ENCODE data around the gene B4GALT4.

B4GALT4 gene

GRCh38 chr3:119222391-119222790 is 18.3 kb downstream of the B4GALT4 start:
- no peak for TF ChIP-seq GATA2 (IDR thresholded peaks at IDR 0.05; ENCODE audit: low read depth, low read length)
- TF ChIP-seq GATA3 (IDR thresholded peaks at IDR 0.05; ENCODE audit: low read depth, low read length) = no peak

DNA sequence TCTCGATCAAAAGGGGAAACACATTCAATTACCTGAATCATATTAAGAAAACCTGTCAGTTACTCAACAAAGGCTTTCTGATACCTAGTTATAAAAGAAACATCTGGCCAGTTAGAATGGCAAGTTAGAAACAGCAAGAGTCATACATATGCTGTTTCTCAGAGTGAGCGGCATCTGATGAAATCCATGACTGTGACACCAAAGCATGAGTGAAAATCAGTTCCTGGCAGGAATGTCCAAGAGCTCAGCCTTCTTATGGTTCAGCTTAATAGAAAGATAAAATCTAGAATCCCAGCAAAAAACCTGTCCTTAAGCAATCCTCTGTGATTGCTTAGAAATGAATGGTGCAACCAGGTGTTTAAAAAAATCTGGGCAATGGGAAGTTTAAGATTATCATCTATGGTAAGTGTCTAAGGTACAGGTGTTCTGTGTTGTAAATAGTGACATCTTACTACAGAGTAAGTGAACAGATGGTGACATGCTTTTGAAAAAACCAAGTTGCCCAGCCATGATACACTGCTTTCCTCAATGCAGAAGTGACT is 18.8 kb downstream of the B4GALT4 start:
- no peak for TF ChIP-seq GATA3 (IDR thresholded peaks at IDR 0.05; ENCODE audit: low read depth, low read length)
- no peak for TF ChIP-seq GATA2 (IDR thresholded peaks at IDR 0.05; ENCODE audit: low read depth, low read length)

DNA sequence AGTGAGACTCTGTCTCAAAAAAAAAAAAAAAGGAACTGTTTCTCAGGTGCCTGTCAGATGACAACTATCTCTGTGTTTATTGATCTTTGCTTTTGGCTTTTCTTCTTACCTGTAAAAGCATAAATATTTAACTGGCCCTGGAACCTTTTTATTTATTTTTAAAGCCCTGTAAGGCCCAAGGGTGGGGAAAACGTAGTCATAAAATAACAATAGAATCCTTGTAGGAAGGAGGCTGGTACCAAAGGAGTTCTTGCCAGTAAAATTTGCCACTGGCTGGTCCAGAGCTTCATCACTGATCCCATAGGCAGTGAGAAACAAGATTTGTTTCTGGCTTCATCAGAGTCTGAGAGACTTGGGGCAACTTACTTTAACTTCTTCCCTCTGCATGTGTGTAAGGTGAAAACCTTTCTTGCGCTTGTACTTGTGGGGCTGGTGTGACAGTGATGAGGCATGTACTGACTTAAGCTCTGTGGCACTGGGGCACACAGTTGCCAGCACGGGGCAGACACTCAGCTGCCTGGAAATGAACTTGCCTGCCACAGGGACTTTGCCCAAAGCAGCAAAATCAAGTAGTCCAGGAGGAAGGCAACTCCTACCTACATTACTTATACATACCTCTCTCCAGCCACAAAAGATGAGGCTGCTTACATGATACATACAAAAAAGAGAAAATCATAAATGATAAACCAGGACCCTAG is 19.6 kb downstream of the B4GALT4 start:
- TF ChIP-seq GATA3 (IDR thresholded peaks at IDR 0.05; ENCODE audit: low read depth, low read length) (no peak), GATA2 (IDR thresholded peaks at IDR 0.05; ENCODE audit: low read depth, low read length) (no peak)

DNA sequence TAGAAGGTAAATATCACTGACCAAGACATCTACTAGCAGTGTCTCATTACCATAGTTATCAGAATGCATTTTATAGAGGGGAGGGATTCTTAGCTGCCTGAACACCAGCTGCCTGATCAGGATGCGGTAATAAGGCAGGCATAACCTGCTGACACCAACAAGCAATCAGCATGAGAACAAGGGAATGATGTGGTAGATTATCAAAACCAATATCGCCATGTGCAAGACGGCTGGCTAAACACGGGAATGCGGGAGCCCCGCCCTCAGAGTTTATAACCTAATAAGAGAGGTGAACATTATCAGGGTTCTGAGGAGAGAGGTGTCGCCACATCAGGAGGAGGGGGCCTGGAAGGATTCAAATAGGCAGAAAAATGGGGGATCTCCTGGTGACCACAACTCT is 20.5 kb downstream of the B4GALT4 start:
- no peak for TF ChIP-seq GATA3 (IDR thresholded peaks at IDR 0.05; ENCODE audit: low read depth, low read length)
- no peak for TF ChIP-seq GATA2 (IDR thresholded peaks at IDR 0.05; ENCODE audit: low read depth, low read length)

GRCh38 chr3:119219069-119219468 is 21.6 kb downstream of the B4GALT4 start:
- TF ChIP-seq GATA2 (IDR thresholded peaks at IDR 0.05; ENCODE audit: low read depth, low read length) = no peak
- TF ChIP-seq GATA3 (IDR thresholded peaks at IDR 0.05; ENCODE audit: low read depth, low read length) = no peak

DNA sequence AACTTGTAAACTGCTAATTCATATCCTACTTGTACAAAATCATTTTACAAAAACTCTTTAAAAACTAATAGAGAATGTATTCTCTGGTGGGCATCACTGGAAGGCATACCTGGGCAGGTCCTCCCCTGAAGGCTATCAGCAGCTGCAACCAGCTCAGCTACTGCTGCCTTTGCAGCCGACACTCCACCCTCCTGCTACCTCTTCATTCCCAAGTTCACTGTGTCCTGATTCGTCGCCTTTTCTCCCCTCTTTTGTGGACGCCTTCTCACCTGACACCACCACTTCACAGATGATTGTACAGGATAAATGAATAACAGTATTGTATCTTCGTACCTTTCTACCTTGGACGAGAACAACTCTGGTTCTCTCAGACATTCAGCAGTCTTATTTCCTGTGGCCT is 28.9 kb downstream of the B4GALT4 start:
- TF ChIP-seq GATA3 (IDR thresholded peaks at IDR 0.05; ENCODE audit: low read depth, low read length) = no peak
- TF ChIP-seq GATA2 (IDR thresholded peaks at IDR 0.05; ENCODE audit: low read depth, low read length) = no peak

GRCh38 chr3:119211193-119211592 is 29.5 kb downstream of the B4GALT4 start:
- TF ChIP-seq GATA2 (IDR thresholded peaks at IDR 0.05; ENCODE audit: low read depth, low read length) = no peak
- TF ChIP-seq GATA3 (IDR thresholded peaks at IDR 0.05; ENCODE audit: low read depth, low read length) = no peak

- TF ChIP-seq GATA2 (IDR thresholded peaks at IDR 0.05; ENCODE audit: low read depth, low read length) (no peak), GATA3 (IDR thresholded peaks at IDR 0.05; ENCODE audit: low read depth, low read length) (no peak)
These were observed 33.2 kb downstream of the B4GALT4 start for GRCh38 chr3:119207512-119207875.

DNA sequence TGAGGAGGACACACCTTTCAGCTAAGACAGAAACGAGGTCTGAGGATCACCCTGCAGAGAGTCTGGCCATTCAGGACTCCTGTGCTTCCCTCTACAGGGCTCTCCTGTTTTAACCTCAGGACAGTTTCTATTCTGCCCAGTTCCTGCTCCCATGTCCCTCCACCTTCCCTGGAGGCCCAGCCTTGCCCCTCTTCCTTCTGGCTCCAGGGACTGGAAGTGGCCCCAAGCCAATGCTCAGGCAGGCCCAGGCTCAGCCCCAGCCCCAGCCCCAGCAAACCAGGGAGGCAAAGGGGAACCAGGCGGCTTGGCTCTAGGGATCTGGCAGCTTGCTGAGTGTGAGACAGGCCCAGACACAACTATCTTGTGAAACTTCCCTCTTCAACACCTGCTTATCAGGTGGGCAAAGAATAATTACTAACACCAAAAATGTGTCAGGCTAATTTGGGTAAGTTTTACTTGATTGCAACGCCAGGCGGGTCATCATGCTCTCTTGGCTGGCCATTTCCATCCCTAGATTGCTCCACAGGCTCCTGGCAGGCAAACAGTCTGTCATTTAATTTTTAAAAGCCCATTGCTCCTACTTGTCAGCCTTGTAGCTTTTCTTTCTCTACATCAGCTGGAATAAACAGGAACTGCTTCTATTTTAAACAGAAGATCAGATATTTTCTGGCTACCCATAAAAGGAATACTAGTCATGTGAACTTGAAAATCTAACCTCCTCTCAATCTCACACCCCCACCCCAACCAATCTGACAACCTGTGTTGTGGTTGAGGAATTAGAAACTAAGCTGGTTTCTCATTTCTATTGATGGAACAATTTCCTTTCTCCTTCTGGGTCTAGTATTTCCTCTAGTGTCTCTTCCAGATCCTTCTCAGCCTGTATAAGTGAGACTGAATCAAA is 33.8 kb downstream of the B4GALT4 start:
- TF ChIP-seq GATA3 (IDR thresholded peaks at IDR 0.05; ENCODE audit: low read depth, low read length) = no peak
- no peak for TF ChIP-seq GATA2 (IDR thresholded peaks at IDR 0.05; ENCODE audit: low read depth, low read length)

GRCh38 chr3:119205685-119206084 is 35.0 kb downstream of the B4GALT4 start:
- TF ChIP-seq GATA2 (IDR thresholded peaks at IDR 0.05; ENCODE audit: low read depth, low read length) (no peak), GATA3 (IDR thresholded peaks at IDR 0.05; ENCODE audit: low read depth, low read length) (no peak)

GRCh38 chr3:119205209-119205608 is 35.5 kb downstream of the B4GALT4 start:
- TF ChIP-seq GATA3 (IDR thresholded peaks at IDR 0.05; ENCODE audit: low read depth, low read length) (no peak), GATA2 (IDR thresholded peaks at IDR 0.05; ENCODE audit: low read depth, low read length) (no peak)

- TF ChIP-seq GATA2 (IDR thresholded peaks at IDR 0.05; ENCODE audit: low read depth, low read length) = no peak
- no peak for TF ChIP-seq GATA3 (IDR thresholded peaks at IDR 0.05; ENCODE audit: low read depth, low read length)
These were observed 44.8 kb downstream of the B4GALT4 start for GRCh38 chr3:119195911-119196310.

DNA sequence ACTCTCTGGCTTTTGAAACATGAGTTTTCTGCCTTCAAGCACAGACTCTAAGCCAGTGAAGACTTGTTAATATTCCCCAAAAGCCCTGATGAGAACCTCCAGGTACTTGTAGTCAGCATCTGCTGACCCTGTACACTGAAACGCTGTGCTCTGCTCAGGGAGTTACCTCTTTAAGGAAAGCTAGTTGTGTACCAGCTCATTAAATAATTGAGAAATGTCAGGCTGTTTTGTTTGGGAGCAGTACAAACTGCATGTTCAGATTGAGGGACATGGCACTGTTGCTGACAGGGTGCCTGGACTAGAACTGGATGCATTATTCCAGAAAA is 45.6 kb downstream of the B4GALT4 start:
- no peak for TF ChIP-seq GATA2 (IDR thresholded peaks at IDR 0.05; ENCODE audit: low read depth, low read length)
- TF ChIP-seq GATA3 (IDR thresholded peaks at IDR 0.05; ENCODE audit: low read depth, low read length) = no peak

GRCh38 chr3:119194237-119195150 is 46.2 kb downstream of the B4GALT4 start:
- TF ChIP-seq GATA2 (IDR thresholded peaks at IDR 0.05; ENCODE audit: low read depth, low read length) (no peak), GATA3 (IDR thresholded peaks at IDR 0.05; ENCODE audit: low read depth, low read length) (no peak)

All from SH-SY5Y (cell line).